DND-41 (cell line): ENCODE data around the gene NGRN.

Experiments
- CTCF ChIP-seq: IDR thresholded peaks from 2 replicates; pipeline ENCODE4 v1.5.1; 2012; ENCODE audit warnings: borderline replicate concordance, low read length, moderate library complexity, mild to moderate bottlenecking; ENCODE audit not compliant: poor library complexity, severe bottlenecking; ENCODE audit errors: extremely low read depth
- EZH2 ChIP-seq: IDR thresholded peaks from 3 replicates; pipeline ENCODE4 v1.6.1; 2012; ENCODE audit warnings: borderline replicate concordance, low read depth, mild to moderate bottlenecking, moderate library complexity, low read length, inconsistent platforms; ENCODE audit not compliant: severe bottlenecking

- TF ChIP-seq CTCF (no peak), EZH2 (no peak)
Observed at GRCh38 chr15:90232941-90233386, 32.5 kb upstream of the NGRN start.
